ENCODE results near the gene FN3KRP. TPM values are rescaled to one million over a fixed set of nuclear protein-coding genes. Genes with fewer than 3 reads are reported as not detected.

The FN3KRP gene
- total and polyA plus RNA-seq, 2 of the 13 experiments (the other 11 are each of a cell fraction or from before 2014, with no cell fraction given): 22.4 to 28.2 TPM

DNA sequence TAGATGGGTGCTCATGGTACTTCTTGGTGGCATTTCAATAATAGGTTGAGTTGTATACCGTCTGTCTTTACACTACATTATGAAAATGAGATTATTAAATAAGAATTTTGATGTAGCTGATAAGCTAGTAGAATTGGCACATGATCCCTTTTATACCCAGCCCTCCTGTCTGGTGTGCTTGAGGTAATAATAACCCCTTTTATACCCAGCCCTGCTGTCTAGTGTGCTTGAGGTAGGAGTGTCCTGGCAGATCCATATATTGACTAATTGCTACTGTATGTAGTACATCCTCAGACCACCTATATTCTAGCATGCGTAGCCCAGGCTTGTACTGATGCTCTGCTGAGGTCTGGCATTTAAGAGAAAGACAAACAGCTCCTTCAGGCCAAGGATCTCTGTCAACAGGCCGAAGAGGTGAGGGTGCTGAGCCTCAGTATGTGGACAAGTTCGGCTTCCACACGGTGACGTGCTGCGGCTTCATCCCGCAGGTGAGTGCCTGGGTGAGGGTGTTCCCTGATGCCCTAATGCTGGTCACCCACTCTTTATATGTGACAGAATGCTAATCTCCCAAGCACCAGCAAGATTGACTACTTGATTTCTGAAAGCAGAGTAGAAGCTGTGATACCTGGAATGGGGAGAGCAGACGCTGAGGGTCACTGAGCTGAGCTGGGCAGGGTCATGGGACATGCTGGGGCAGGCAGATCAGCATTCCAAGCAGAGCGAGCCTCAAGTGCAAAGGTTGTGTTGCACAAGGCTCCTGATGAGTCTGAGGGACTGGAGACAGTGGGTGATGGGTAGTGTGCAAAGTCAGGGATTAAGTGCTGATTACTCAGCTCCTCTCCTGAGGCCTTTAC lies 24.6 kb downstream of the FN3KRP start (continued):
- TF ChIP-seq, protein P1, sequence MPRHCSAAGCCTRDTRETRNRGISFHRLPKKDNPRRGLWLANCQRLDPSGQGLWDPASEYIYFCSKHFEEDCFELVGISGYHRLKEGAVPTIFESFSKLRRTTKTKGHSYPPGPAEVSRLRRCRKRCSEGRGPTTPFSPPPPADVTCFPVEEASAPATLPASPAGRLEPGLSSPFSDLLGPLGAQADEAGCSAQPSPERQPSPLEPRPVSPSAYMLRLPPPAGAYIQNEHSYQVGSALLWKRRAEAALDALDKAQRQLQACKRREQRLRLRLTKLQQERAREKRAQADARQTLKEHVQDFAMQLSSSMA (CRISPR knock-in tag; IDR thresholded peaks at IDR 0.05): no peak
- TF ChIP-seq, protein P2, sequence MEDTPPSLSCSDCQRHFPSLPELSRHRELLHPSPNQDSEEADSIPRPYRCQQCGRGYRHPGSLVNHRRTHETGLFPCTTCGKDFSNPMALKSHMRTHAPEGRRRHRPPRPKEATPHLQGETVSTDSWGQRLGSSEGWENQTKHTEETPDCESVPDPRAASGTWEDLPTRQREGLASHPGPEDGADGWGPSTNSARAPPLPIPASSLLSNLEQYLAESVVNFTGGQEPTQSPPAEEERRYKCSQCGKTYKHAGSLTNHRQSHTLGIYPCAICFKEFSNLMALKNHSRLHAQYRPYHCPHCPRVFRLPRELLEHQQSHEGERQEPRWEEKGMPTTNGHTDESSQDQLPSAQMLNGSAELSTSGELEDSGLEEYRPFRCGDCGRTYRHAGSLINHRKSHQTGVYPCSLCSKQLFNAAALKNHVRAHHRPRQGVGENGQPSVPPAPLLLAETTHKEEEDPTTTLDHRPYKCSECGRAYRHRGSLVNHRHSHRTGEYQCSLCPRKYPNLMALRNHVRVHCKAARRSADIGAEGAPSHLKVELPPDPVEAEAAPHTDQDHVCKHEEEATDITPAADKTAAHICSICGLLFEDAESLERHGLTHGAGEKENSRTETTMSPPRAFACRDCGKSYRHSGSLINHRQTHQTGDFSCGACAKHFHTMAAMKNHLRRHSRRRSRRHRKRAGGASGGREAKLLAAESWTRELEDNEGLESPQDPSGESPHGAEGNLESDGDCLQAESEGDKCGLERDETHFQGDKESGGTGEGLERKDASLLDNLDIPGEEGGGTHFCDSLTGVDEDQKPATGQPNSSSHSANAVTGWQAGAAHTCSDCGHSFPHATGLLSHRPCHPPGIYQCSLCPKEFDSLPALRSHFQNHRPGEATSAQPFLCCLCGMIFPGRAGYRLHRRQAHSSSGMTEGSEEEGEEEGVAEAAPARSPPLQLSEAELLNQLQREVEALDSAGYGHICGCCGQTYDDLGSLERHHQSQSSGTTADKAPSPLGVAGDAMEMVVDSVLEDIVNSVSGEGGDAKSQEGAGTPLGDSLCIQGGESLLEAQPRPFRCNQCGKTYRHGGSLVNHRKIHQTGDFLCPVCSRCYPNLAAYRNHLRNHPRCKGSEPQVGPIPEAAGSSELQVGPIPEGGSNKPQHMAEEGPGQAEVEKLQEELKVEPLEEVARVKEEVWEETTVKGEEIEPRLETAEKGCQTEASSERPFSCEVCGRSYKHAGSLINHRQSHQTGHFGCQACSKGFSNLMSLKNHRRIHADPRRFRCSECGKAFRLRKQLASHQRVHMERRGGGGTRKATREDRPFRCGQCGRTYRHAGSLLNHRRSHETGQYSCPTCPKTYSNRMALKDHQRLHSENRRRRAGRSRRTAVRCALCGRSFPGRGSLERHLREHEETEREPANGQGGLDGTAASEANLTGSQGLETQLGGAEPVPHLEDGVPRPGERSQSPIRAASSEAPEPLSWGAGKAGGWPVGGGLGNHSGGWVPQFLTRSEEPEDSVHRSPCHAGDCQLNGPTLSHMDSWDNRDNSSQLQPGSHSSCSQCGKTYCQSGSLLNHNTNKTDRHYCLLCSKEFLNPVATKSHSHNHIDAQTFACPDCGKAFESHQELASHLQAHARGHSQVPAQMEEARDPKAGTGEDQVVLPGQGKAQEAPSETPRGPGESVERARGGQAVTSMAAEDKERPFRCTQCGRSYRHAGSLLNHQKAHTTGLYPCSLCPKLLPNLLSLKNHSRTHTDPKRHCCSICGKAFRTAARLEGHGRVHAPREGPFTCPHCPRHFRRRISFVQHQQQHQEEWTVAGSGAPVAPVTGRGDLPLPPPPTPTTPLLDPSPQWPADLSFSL (CRISPR knock-in tag; IDR thresholded peaks at IDR 0.05): no peak
- TF ChIP-seq ZEB1 (IDR thresholded peaks at IDR 0.05; ENCODE audit: insufficient replicate concordance, low read depth) (no peak), ZNF253 (CRISPR knock-in tag; IDR thresholded peaks at IDR 0.05; ENCODE audit: borderline replicate concordance) (no peak), RARA (CRISPR knock-in tag; IDR thresholded peaks at IDR 0.05) (peak; percentile 91), IRX3 (CRISPR knock-in tag; IDR thresholded peaks at IDR 0.05; ENCODE audit: borderline replicate concordance, low read depth) (no peak), ZNF383 (CRISPR knock-in tag; IDR thresholded peaks at IDR 0.05; ENCODE audit: borderline replicate concordance) (no peak), ZBTB7B (CRISPR knock-in tag; IDR thresholded peaks at IDR 0.05) (peak; percentile 91), RFXANK (CRISPR knock-in tag; IDR thresholded peaks at IDR 0.05) (no peak), CBX1 (IDR thresholded peaks at IDR 0.05; ENCODE audit: low read depth) (peak; percentile 71), MAFF (IDR thresholded peaks at IDR 0.05; ENCODE audit: low read depth, low read length) (peak; percentile 82), POGZ (CRISPR knock-in tag; IDR thresholded peaks at IDR 0.05) (peak; percentile 82), ZNF460 (CRISPR knock-in tag; IDR thresholded peaks at IDR 0.05; ENCODE audit: borderline replicate concordance) (peak; percentile 16; the same call in 1 of the 2 replicates), EED (CRISPR knock-in tag; IDR thresholded peaks at IDR 0.05) (0 out of 2 replicates have a peak, but pooled peaks have one; percentile 19), ZFAT (CRISPR knock-in tag; conservative IDR thresholded peaks at IDR 0.05) (no peak), XBP1 (CRISPR knock-in tag; IDR thresholded peaks at IDR 0.05) (no peak)
- TF ChIP-seq, protein P3, sequence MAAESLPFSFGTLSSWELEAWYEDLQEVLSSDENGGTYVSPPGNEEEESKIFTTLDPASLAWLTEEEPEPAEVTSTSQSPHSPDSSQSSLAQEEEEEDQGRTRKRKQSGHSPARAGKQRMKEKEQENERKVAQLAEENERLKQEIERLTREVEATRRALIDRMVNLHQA (CRISPR knock-in tag; IDR thresholded peaks at IDR 0.05): peak; percentile 90; the same call in 1 of the 2 replicates
- TF ChIP-seq, protein P4, sequence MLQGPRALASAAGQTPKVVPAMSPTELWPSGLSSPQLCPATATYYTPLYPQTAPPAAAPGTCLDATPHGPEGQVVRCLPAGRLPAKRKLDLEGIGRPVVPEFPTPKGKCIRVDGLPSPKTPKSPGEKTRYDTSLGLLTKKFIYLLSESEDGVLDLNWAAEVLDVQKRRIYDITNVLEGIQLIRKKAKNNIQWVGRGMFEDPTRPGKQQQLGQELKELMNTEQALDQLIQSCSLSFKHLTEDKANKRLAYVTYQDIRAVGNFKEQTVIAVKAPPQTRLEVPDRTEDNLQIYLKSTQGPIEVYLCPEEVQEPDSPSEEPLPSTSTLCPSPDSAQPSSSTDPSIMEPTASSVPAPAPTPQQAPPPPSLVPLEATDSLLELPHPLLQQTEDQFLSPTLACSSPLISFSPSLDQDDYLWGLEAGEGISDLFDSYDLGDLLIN (CRISPR knock-in tag; IDR thresholded peaks at IDR 0.05; ENCODE audit: borderline replicate concordance): no peak
- TF ChIP-seq, protein P5, sequence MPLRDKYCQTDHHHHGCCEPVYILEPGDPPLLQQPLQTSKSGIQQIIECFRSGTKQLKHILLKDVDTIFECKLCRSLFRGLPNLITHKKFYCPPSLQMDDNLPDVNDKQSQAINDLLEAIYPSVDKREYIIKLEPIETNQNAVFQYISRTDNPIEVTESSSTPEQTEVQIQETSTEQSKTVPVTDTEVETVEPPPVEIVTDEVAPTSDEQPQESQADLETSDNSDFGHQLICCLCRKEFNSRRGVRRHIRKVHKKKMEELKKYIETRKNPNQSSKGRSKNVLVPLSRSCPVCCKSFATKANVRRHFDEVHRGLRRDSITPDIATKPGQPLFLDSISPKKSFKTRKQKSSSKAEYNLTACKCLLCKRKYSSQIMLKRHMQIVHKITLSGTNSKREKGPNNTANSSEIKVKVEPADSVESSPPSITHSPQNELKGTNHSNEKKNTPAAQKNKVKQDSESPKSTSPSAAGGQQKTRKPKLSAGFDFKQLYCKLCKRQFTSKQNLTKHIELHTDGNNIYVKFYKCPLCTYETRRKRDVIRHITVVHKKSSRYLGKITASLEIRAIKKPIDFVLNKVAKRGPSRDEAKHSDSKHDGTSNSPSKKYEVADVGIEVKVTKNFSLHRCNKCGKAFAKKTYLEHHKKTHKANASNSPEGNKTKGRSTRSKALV (CRISPR knock-in tag; IDR thresholded peaks at IDR 0.05): no peak
